ENCODE results near the gene RNF2.

DNA sequence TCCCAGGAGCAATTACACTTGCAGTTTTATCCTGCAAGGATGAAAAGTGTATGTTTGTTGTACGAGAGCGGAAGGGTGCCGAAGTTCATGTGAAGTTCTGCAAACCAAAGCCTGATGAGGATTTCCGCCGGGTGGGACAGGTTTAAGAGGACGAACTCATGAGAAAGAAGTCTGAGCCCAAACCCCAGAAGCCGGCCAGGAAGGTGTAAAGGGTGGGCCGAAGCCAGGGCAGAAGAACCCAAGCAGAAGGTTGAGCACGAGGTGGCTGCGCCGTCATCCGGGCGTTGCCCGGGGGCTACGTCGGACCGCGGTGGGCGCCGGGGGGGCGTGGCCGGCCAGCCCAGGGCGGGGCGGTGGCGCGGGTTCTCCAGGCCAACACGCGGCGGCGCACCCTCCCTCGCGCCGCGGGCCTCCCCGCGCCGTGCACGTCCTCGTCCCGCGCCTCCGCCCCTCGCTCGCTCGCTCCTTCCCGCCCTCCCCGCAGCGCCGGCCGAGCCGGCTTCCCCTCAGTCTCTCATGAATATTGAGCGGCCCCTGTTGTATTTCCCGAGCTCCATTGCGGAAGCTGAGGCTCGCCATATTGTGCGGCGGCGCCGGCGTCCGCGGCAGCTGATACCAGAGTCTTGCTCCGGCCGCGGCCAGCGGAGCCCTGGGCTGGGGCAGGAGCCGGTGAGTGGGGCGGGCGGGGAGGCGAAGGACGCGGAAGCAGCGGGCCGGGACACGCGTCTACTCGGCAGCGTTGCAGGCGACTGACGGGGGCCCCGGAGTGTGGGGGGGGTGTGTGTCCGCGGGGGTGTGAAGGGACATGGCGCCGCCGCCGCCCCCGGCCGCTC lies at the start of gene RNF2:
- TF ChIP-seq ZNF274 (IDR thresholded peaks at IDR 0.05; ENCODE audit: low read depth, low read length): no peak
- TF ChIP-seq, protein P1, sequence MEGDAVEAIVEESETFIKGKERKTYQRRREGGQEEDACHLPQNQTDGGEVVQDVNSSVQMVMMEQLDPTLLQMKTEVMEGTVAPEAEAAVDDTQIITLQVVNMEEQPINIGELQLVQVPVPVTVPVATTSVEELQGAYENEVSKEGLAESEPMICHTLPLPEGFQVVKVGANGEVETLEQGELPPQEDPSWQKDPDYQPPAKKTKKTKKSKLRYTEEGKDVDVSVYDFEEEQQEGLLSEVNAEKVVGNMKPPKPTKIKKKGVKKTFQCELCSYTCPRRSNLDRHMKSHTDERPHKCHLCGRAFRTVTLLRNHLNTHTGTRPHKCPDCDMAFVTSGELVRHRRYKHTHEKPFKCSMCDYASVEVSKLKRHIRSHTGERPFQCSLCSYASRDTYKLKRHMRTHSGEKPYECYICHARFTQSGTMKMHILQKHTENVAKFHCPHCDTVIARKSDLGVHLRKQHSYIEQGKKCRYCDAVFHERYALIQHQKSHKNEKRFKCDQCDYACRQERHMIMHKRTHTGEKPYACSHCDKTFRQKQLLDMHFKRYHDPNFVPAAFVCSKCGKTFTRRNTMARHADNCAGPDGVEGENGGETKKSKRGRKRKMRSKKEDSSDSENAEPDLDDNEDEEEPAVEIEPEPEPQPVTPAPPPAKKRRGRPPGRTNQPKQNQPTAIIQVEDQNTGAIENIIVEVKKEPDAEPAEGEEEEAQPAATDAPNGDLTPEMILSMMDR (IDR thresholded peaks at IDR 0.05 in 2 of 3, conservative IDR thresholded peaks at IDR 0.05 in 1 of 3; ENCODE audit: borderline replicate concordance in 1 of 3, insufficient read depth in 1 of 3, low read depth in 2 of 3, low read length in 2 of 3): no peak
- TF ChIP-seq EZH2 (IDR thresholded peaks at IDR 0.05): no peak
- peak; percentile 70 for TF ChIP-seq POLR2AphosphoS5 (IDR thresholded peaks at IDR 0.05; ENCODE audit: low read depth, low read length)
- TF ChIP-seq CEBPB (IDR thresholded peaks at IDR 0.05; ENCODE audit: low read depth): no peak
- no peak for TF ChIP-seq JUND (IDR thresholded peaks at IDR 0.05)
- TF ChIP-seq RAD21 (IDR thresholded peaks at IDR 0.05; ENCODE audit: low read depth): no peak
- TF ChIP-seq POLR2A (IDR thresholded peaks at IDR 0.05; ENCODE audit: borderline replicate concordance, extremely low read depth, insufficient read depth, insufficient read length): peak; percentile 53
- TF ChIP-seq, protein P2, sequence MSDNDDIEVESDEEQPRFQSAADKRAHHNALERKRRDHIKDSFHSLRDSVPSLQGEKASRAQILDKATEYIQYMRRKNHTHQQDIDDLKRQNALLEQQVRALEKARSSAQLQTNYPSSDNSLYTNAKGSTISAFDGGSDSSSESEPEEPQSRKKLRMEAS (IDR thresholded peaks at IDR 0.05): peak; percentile 87
- no peak for TF ChIP-seq SRF (IDR thresholded peaks at IDR 0.05; ENCODE audit: low read depth)
- TF ChIP-seq, protein P3, sequence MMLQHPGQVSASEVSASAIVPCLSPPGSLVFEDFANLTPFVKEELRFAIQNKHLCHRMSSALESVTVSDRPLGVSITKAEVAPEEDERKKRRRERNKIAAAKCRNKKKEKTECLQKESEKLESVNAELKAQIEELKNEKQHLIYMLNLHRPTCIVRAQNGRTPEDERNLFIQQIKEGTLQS (IDR thresholded peaks at IDR 0.05): no peak
- TF ChIP-seq, protein P4, sequence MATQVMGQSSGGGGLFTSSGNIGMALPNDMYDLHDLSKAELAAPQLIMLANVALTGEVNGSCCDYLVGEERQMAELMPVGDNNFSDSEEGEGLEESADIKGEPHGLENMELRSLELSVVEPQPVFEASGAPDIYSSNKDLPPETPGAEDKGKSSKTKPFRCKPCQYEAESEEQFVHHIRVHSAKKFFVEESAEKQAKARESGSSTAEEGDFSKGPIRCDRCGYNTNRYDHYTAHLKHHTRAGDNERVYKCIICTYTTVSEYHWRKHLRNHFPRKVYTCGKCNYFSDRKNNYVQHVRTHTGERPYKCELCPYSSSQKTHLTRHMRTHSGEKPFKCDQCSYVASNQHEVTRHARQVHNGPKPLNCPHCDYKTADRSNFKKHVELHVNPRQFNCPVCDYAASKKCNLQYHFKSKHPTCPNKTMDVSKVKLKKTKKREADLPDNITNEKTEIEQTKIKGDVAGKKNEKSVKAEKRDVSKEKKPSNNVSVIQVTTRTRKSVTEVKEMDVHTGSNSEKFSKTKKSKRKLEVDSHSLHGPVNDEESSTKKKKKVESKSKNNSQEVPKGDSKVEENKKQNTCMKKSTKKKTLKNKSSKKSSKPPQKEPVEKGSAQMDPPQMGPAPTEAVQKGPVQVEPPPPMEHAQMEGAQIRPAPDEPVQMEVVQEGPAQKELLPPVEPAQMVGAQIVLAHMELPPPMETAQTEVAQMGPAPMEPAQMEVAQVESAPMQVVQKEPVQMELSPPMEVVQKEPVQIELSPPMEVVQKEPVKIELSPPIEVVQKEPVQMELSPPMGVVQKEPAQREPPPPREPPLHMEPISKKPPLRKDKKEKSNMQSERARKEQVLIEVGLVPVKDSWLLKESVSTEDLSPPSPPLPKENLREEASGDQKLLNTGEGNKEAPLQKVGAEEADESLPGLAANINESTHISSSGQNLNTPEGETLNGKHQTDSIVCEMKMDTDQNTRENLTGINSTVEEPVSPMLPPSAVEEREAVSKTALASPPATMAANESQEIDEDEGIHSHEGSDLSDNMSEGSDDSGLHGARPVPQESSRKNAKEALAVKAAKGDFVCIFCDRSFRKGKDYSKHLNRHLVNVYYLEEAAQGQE (IDR thresholded peaks at IDR 0.05; ENCODE audit: low read depth): no peak
- peak; percentile 49; the same call in 1 of the 2 replicates for TF ChIP-seq ZFX (IDR thresholded peaks at IDR 0.05)

Measured in HCT116 (cell line).